Measurements from ENCODE around the gene AK6. TPM values are rescaled to one million over a fixed set of nuclear protein-coding genes. Genes with fewer than 3 reads are reported as not detected.

AK6 gene
- total and polyA plus RNA-seq, 4 donors = 17.7 to 54.6 (median 23.5) TPM

DNA sequence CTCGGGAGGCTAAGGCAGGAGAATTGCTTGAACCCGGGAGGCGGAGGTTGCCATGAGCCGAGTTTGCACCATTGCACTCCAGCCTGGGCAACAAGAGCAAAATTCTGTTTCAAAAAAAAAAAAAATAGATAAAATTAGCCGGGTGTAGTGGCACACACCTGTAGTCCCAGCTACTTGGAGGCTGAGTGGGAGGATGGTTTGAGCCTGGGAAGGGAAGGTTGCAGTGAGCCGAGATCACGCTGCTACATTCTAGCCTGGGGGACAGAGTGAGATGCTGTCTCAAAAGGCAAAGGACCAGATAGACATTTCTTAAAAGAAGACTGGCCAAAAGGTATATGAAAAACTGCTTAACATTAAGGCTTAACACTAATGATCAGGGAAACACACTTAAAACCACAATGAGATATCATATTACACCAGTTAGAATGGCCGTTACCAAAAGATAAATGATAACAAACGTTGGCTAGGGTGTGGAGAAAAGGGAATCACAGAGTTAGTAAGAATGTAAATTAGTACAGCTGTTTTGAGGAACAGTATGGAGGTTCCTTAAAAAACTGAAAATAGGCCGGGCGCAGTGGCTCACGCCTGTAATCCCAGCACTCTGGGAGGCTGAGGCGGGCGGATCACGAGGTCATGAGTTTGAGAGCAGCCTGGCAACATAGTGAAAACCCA lies 35.5 kb upstream of the AK6 start:
- no peak overlapping the region for H3K4me3 ChIP-seq (ENCODE audit: low read depth in 1 of 3, low read length in 3 of 3)
- H3K36me3 ChIP-seq (ENCODE audit: control insufficient read depth in 4 of 4, insufficient read depth in 3 of 4, low read depth in 1 of 4, low read length in 3 of 4) = peaks cover 6 to 10% (median 7%) of the 10 kb centered on the region in 4 donors
- no peak overlapping the region for H3K27ac ChIP-seq (ENCODE audit: low read depth in 1 of 2, low read length in 2 of 2)
- DNase-seq (ENCODE audit: low spot score) = no peak
- 94% methylated on average over 15 of the region's 15 CpGs for WGBS
- no peak overlapping the region for H3K9ac ChIP-seq (ENCODE audit: low read depth in 1 of 2, low read length in 2 of 2)
- no peaks in the 10 kb centered on the region for H3K4me1 ChIP-seq (ENCODE audit: control insufficient read depth in 4 of 4, insufficient read depth in 4 of 4, low read length in 3 of 4)
- TF ChIP-seq SP1 (IDR thresholded peaks at IDR 0.05) (no peak), FOXA1 (IDR thresholded peaks at IDR 0.05) (no peak), NR2F2 (IDR thresholded peaks at IDR 0.05) (no peak), HNF4G (IDR thresholded peaks at IDR 0.05) (no peak)
- no peaks in the 10 kb centered on the region for H3K9me3 ChIP-seq (ENCODE audit: control insufficient read depth in 4 of 4, low read length in 3 of 4)
- H3K27me3 ChIP-seq (ENCODE audit: control insufficient read depth in 4 of 4, insufficient read depth in 4 of 4, low read length in 3 of 4) = no peaks in the 10 kb centered on the region

DNA sequence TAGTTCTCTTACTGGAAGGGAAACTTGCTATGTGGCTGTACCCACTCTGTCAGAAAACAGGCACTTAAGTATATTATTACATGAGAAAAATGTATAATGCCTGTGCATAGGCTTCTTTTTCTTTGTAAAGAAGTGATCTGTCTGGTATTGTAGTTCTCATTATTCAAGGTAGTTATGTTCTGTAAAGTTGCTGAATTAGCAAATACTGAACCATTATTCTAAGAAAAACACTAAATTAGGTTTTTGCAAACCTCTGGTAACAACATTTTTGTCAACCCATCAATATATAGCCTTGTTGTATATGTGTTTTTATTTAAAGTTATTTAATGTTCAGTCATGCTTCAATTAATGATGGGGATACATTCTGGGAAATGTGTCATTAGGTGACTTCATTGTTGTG lies 9.1 kb upstream of the AK6 start:
- no peak for DNase-seq (ENCODE audit: low spot score)
- H3K9ac ChIP-seq (ENCODE audit: low read depth in 1 of 2, low read length in 2 of 2) = no peak overlapping the region
- no peaks in the 10 kb centered on the region for H3K27me3 ChIP-seq (ENCODE audit: control insufficient read depth in 4 of 4, insufficient read depth in 4 of 4, low read length in 3 of 4)
- H3K27ac ChIP-seq (ENCODE audit: low read depth in 1 of 2, low read length in 2 of 2) = no peak overlapping the region
- H3K36me3 ChIP-seq (ENCODE audit: control insufficient read depth in 4 of 4, insufficient read depth in 3 of 4, low read depth in 1 of 4, low read length in 3 of 4) = peaks cover 4 to 24% (median 20%) of the 10 kb centered on the region in 4 donors
- H3K4me3 ChIP-seq (ENCODE audit: low read depth in 1 of 3, low read length in 3 of 3) = no peak overlapping the region
- TF ChIP-seq, protein P1, sequence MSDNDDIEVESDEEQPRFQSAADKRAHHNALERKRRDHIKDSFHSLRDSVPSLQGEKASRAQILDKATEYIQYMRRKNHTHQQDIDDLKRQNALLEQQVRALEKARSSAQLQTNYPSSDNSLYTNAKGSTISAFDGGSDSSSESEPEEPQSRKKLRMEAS (IDR thresholded peaks at IDR 0.05) = no peak
- TF ChIP-seq, protein P2, sequence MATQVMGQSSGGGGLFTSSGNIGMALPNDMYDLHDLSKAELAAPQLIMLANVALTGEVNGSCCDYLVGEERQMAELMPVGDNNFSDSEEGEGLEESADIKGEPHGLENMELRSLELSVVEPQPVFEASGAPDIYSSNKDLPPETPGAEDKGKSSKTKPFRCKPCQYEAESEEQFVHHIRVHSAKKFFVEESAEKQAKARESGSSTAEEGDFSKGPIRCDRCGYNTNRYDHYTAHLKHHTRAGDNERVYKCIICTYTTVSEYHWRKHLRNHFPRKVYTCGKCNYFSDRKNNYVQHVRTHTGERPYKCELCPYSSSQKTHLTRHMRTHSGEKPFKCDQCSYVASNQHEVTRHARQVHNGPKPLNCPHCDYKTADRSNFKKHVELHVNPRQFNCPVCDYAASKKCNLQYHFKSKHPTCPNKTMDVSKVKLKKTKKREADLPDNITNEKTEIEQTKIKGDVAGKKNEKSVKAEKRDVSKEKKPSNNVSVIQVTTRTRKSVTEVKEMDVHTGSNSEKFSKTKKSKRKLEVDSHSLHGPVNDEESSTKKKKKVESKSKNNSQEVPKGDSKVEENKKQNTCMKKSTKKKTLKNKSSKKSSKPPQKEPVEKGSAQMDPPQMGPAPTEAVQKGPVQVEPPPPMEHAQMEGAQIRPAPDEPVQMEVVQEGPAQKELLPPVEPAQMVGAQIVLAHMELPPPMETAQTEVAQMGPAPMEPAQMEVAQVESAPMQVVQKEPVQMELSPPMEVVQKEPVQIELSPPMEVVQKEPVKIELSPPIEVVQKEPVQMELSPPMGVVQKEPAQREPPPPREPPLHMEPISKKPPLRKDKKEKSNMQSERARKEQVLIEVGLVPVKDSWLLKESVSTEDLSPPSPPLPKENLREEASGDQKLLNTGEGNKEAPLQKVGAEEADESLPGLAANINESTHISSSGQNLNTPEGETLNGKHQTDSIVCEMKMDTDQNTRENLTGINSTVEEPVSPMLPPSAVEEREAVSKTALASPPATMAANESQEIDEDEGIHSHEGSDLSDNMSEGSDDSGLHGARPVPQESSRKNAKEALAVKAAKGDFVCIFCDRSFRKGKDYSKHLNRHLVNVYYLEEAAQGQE (IDR thresholded peaks at IDR 0.05) = no peak
- TF ChIP-seq SP1 (IDR thresholded peaks at IDR 0.05) (no peak), RXRA (IDR thresholded peaks at IDR 0.05) (no peak), NR2F2 (IDR thresholded peaks at IDR 0.05) (no peak), GABPA (IDR thresholded peaks at IDR 0.05 in 1 of 2, conservative IDR thresholded peaks at IDR 0.05 in 1 of 2) (no peak), TAF1 (conservative IDR thresholded peaks at IDR 0.05) (no peak), HNF4G (IDR thresholded peaks at IDR 0.05) (no peak), YY1 (IDR thresholded peaks at IDR 0.05) (no peak), FOXA2 (IDR thresholded peaks at IDR 0.05) (no peak), JUND (IDR thresholded peaks at IDR 0.05) (no peak), FOXA1 (IDR thresholded peaks at IDR 0.05) (no peak)
- TF ChIP-seq, protein P3, sequence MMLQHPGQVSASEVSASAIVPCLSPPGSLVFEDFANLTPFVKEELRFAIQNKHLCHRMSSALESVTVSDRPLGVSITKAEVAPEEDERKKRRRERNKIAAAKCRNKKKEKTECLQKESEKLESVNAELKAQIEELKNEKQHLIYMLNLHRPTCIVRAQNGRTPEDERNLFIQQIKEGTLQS (IDR thresholded peaks at IDR 0.05) = no peak
- TF ChIP-seq, protein P4, sequence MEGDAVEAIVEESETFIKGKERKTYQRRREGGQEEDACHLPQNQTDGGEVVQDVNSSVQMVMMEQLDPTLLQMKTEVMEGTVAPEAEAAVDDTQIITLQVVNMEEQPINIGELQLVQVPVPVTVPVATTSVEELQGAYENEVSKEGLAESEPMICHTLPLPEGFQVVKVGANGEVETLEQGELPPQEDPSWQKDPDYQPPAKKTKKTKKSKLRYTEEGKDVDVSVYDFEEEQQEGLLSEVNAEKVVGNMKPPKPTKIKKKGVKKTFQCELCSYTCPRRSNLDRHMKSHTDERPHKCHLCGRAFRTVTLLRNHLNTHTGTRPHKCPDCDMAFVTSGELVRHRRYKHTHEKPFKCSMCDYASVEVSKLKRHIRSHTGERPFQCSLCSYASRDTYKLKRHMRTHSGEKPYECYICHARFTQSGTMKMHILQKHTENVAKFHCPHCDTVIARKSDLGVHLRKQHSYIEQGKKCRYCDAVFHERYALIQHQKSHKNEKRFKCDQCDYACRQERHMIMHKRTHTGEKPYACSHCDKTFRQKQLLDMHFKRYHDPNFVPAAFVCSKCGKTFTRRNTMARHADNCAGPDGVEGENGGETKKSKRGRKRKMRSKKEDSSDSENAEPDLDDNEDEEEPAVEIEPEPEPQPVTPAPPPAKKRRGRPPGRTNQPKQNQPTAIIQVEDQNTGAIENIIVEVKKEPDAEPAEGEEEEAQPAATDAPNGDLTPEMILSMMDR (IDR thresholded peaks at IDR 0.05; ENCODE audit: low read depth, low read length, missing input control) = no peak
- no peaks in the 10 kb centered on the region for H3K4me1 ChIP-seq (ENCODE audit: control insufficient read depth in 4 of 4, insufficient read depth in 4 of 4, low read length in 3 of 4)
- H3K9me3 ChIP-seq (ENCODE audit: control insufficient read depth in 4 of 4, low read length in 3 of 4) = no peaks in the 10 kb centered on the region
